Measurements from ENCODE around the gene CLTC. TPM values are rescaled to one million over a fixed set of nuclear protein-coding genes. Genes with fewer than 3 reads are reported as not detected.
"Not testable (repeated sequence)": the region's sequence is repeated elsewhere in the genome, so short reads cannot be mapped to it uniquely, and the experiment has no call there.

CLTC gene
- total RNA-seq (2014; rRNA removed; shearing (Covaris generic)): 123 and 155 TPM in 2 replicates
- 214 and 227 TPM in 2 replicates for total RNA-seq (2022)
- Bru-seq, nascent RNA: percentile 95 among the genes with signal in this experiment
- percentile 98 among the genes with signal in this experiment for BruChase-seq, experiment 1, labeled RNA remaining after a 6-hour chase
- percentile 96 among the genes with signal in this experiment for BruChase-seq, experiment 2, labeled RNA remaining after a 2-hour chase
- long read RNA-seq, full-length matches to known transcripts: 221 of 297 reads
- long read RNA-seq, partial matches to known transcripts: 51 of 297 reads
- long read RNA-seq, other reads (novel, unspliced or antisense): 25 of 297 reads

DNA sequence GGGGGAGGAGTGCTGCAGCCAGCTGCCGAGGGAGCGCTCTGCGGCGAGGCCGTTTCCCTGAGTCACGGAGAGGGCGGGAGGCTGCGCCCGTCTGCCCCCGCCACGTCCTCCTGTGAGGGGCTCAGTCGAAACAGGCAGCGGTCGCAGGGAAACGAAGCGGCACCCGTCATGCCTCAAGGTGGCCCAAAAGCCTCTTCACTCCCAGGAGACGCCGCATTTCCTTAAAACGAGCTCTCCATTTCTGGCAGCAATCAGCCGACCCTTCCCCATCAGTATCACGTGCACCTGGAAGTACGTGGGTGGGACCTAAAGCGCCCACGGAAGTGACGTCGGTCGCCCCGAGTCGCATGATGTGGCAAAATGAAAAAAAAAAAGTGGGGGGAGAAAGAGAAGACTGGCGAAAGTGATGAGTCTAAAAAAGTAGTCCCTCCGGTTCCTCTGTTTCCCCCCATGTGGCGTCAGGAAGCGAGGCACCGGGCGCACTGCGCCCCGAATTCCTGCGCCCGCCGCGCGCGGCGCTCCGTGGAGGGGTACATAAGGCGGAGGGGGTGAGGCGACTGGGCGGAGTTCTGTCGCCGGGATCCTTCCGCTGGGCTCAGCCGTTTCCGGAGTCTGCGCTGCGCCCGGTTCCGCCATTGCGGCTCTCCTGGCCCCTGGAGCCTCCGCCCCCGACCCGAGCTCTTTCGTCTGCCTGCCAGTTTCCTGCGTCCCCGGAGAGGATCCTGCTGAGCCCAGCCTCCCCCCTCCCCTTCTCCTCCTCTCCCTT, at the start of gene CLTC:
Gene CLTC (plus strand): TSS at position 598 of the 766 bp plus-strand sequence. CDS start 237 bp downstream, outside the sequence.
- BruUV-seq (replicated peaks): no TSS peak
- Histone ChIP-seq H3K9me3 (ENCODE audit: low read length) (no peaks in the 10 kb centered on the region), H3K4me3 (ENCODE audit: low read depth, low read length, poor library complexity, severe bottlenecking) (peak within 1 kb of the TSS; percentile 98), H3K36me3 (ENCODE audit: insufficient read depth, low read length) (peaks cover 25% of the 10 kb centered on the region), H3K9me2 (ENCODE audit: insufficient read depth, low read length) (no peaks in the 10 kb centered on the region), H3K4me2 (ENCODE audit: low read length) (peak within 1 kb of the TSS; percentile 91), H3K27ac (ENCODE audit: low read depth, low read length, poor library complexity, severe bottlenecking) (peak within 1 kb of the TSS; percentile 93), H4K20me1 (ENCODE audit: insufficient read depth, low read length) (peaks cover 33% of the 10 kb centered on the region), H2AFZ (ENCODE audit: low read length) (peak within 1 kb of the TSS; percentile 46; the same call in 1 of the 2 replicates), H3K4me1 (ENCODE audit: insufficient read depth, low read length, poor library complexity, severe bottlenecking) (peaks cover 47% of the 10 kb centered on the region), H3K79me2 (ENCODE audit: insufficient read depth, low read depth, low read length) (peaks cover 68% of the 10 kb centered on the region)
- peak; percentile 97 for DNase-seq (ENCODE audit: low spot score)
- TF ChIP-seq, protein P1, sequence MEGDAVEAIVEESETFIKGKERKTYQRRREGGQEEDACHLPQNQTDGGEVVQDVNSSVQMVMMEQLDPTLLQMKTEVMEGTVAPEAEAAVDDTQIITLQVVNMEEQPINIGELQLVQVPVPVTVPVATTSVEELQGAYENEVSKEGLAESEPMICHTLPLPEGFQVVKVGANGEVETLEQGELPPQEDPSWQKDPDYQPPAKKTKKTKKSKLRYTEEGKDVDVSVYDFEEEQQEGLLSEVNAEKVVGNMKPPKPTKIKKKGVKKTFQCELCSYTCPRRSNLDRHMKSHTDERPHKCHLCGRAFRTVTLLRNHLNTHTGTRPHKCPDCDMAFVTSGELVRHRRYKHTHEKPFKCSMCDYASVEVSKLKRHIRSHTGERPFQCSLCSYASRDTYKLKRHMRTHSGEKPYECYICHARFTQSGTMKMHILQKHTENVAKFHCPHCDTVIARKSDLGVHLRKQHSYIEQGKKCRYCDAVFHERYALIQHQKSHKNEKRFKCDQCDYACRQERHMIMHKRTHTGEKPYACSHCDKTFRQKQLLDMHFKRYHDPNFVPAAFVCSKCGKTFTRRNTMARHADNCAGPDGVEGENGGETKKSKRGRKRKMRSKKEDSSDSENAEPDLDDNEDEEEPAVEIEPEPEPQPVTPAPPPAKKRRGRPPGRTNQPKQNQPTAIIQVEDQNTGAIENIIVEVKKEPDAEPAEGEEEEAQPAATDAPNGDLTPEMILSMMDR (conservative IDR thresholded peaks at IDR 0.05; ENCODE audit: low read length): no peak
- TF ChIP-seq EZH2phosphoT487 (IDR thresholded peaks at IDR 0.05; ENCODE audit: borderline replicate concordance, low read depth, low read length): no peak
- POLR2A ChIA-PET: interaction anchor here (0.7 to 2.8 kb wide), 10 partner anchors 8 to 1919 kb away, joined by 3 to 23 read pairs (median 4); partner anchors contain the start of genes PTRH2 and VMP1
- intact Hi-C loops (cut with micrococcal nuclease; ENCODE audit: unreplicated experiment): loop anchor here (1.0 to 5.0 kb wide), 3 partner anchors 23 to 54 kb away; partner anchors contain the start of gene DHX40
- CTCF ChIA-PET (ENCODE audit: unreplicated experiment): interaction anchor here (1.2 kb wide), 1 partner anchor 23 kb away, joined by 4 read pairs; no protein-coding TSS in a partner anchor

GRCh38 chr17:59572301-59572924, 47.3 kb upstream of the CLTC start:
- no peak overlapping the region for H3K27ac ChIP-seq (ENCODE audit: low read depth, low read length, poor library complexity, severe bottlenecking)
- intact Hi-C loops (cut with micrococcal nuclease; ENCODE audit: unreplicated experiment): no loop called here
- H2AFZ ChIP-seq (ENCODE audit: low read length): no peak overlapping the region
- no peaks in the 10 kb centered on the region for H4K20me1 ChIP-seq (ENCODE audit: insufficient read depth, low read length)
- H3K4me2 ChIP-seq (ENCODE audit: low read length): no peak overlapping the region
- H3K9me2 ChIP-seq (ENCODE audit: insufficient read depth, low read length): no peaks in the 10 kb centered on the region
- CTCF ChIA-PET (ENCODE audit: unreplicated experiment): no interaction called here
- no peaks in the 10 kb centered on the region for H3K4me1 ChIP-seq (ENCODE audit: insufficient read depth, low read length, poor library complexity, severe bottlenecking)
- H3K9me3 ChIP-seq (ENCODE audit: low read length): no peaks in the 10 kb centered on the region
- H3K4me3 ChIP-seq (ENCODE audit: low read depth, low read length, poor library complexity, severe bottlenecking): no peak overlapping the region
- BruUV-seq (replicated peaks): no TSS peak
- H3K79me2 ChIP-seq (ENCODE audit: insufficient read depth, low read depth, low read length): no peaks in the 10 kb centered on the region; the same call in 1 of the 2 replicates
- POLR2A ChIA-PET: no interaction called here
- no peak for DNase-seq (ENCODE audit: low spot score)
- H3K36me3 ChIP-seq (ENCODE audit: insufficient read depth, low read length): peaks cover 19% of the 10 kb centered on the region
- TF ChIP-seq, protein P1 (conservative IDR thresholded peaks at IDR 0.05; ENCODE audit: low read length): no peak
- no peak for TF ChIP-seq EZH2phosphoT487 (IDR thresholded peaks at IDR 0.05; ENCODE audit: borderline replicate concordance, low read depth, low read length)

DNA sequence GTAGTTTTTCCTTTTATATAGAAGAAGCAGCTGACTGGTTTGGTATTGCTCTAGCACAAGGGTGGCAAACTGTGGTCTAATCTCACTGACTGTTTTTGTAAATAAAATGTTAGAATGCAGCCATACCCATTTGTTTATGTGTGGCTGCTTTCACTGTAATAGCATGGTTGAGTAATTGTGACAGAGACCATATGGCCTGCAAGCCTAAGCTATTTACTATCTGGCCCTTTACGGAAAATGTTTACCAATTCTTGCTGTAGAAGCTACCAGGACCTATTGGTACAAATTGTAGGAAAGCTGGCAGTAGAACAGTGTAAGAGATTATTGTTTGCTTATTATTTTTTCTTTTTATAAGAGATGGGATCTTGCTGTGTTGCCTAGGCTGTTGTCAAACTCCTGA, 35.5 kb upstream of the CLTC start:
- H2AFZ ChIP-seq (ENCODE audit: low read length); POLR2A ChIA-PET; DNase-seq (ENCODE audit: low spot score); BruUV-seq (replicated peaks); intact Hi-C loops (cut with micrococcal nuclease; ENCODE audit: unreplicated experiment); H3K4me3 ChIP-seq (ENCODE audit: low read depth, low read length, poor library complexity, severe bottlenecking); H3K27ac ChIP-seq (ENCODE audit: low read depth, low read length, poor library complexity, severe bottlenecking); H3K9me2 ChIP-seq (ENCODE audit: insufficient read depth, low read length); H3K9me3 ChIP-seq (ENCODE audit: low read length); H4K20me1 ChIP-seq (ENCODE audit: insufficient read depth, low read length); H3K79me2 ChIP-seq (ENCODE audit: insufficient read depth, low read depth, low read length); H3K4me2 ChIP-seq (ENCODE audit: low read length); H3K4me1 ChIP-seq (ENCODE audit: insufficient read depth, low read length, poor library complexity, severe bottlenecking); CTCF ChIA-PET (ENCODE audit: unreplicated experiment); H3K36me3 ChIP-seq (ENCODE audit: insufficient read depth, low read length): not testable (repeated sequence)
